Liver (tissue), 9 donors: ENCODE measurements around the gene TNFRSF1B. TPM values are rescaled to one million over a fixed set of nuclear protein-coding genes. Genes with fewer than 3 reads are reported as not detected.

Experiments
- DNase-seq: peaks from one replicate; pipeline ENCODE4 v3.0.0-alpha.2; 2017; ENCODE audit warnings: low spot score
- H3K27ac ChIP-seq, 2 donors: one replicate each; pipeline ENCODE4 v1.7.0; 2013; ENCODE audit warnings: inconsistent platforms in 2 of 2, low read length in 2 of 2, control low read depth in 1 of 2, low read depth in 1 of 2, mild to moderate bottlenecking in 1 of 2
- H3K27me3 ChIP-seq, 4 donors: one replicate each; pipeline versions ENCODE4 v1.6.1 to v1.7.0; 2013; ENCODE audit warnings: low read length in 3 of 4, inconsistent platforms in 1 of 4, mild to moderate bottlenecking in 1 of 4, moderate library complexity in 1 of 4; ENCODE audit not compliant: control insufficient read depth in 4 of 4, insufficient read depth in 4 of 4
- H3K36me3 ChIP-seq, 4 donors: one replicate each; pipeline versions ENCODE4 v1.6.1 to v1.7.0; 2013; ENCODE audit warnings: low read length in 3 of 4, mild to moderate bottlenecking in 3 of 4, low read depth in 1 of 4, moderate library complexity in 1 of 4; ENCODE audit not compliant: control insufficient read depth in 4 of 4, insufficient read depth in 3 of 4
- H3K4me1 ChIP-seq, 4 donors: one replicate each; pipeline versions ENCODE4 v1.6.1 to v1.7.0; 2013; ENCODE audit warnings: low read length in 3 of 4, mild to moderate bottlenecking in 3 of 4, moderate library complexity in 1 of 4; ENCODE audit not compliant: control insufficient read depth in 4 of 4, insufficient read depth in 4 of 4
- H3K4me3 ChIP-seq, 3 donors: one replicate each; pipeline versions ENCODE4 v1.6.1 to v1.7.0; 2013; ENCODE audit warnings: low read length in 3 of 3, control low read depth in 1 of 3, low read depth in 1 of 3, mild to moderate bottlenecking in 1 of 3
- H3K9ac ChIP-seq, 2 donors: one replicate each; pipeline ENCODE4 v1.7.0; 2013; ENCODE audit warnings: low read length in 2 of 2, mild to moderate bottlenecking in 2 of 2, moderate library complexity in 2 of 2, control low read depth in 1 of 2, low read depth in 1 of 2
- H3K9me3 ChIP-seq, 4 donors: one replicate each; pipeline versions ENCODE4 v1.6.1 to v1.7.0; 2013; ENCODE audit warnings: low read length in 3 of 4; ENCODE audit not compliant: control insufficient read depth in 4 of 4
- CTCF ChIP-seq: fragments of 150-350 bp; IDR thresholded peaks from 2 replicates; pipeline ENCODE4 v1.5.1; 2017; ENCODE audit warnings: improper control_type of control experiment, low read depth, low read length; ENCODE audit not compliant: missing input control
- EGR1 ChIP-seq, 2 donors: IDR thresholded peaks; 2 replicates each; pipeline ENCODE4 v1.6.1; 2016 to 2018; ENCODE audit warnings: antibody characterized with exemption in 2 of 2, low read depth in 2 of 2
- FOXA1 ChIP-seq: IDR thresholded peaks from 2 replicates; pipeline ENCODE4 v1.6.1; 2016; ENCODE audit warnings: antibody characterized with exemption
- GABPA ChIP-seq, 2 donors: IDR thresholded peaks in 1 of 2; conservative IDR thresholded peaks in 1 of 2; 2 replicates each; pipeline ENCODE4 v1.6.1; 2016; ENCODE audit warnings: antibody characterized with exemption in 2 of 2, mild to moderate bottlenecking in 1 of 2, moderate library complexity in 1 of 2
- HNF4A ChIP-seq, 2 donors: conservative IDR thresholded peaks; 2 replicates each; pipeline ENCODE4 v1.6.1; 2016; ENCODE audit warnings: antibody characterized with exemption in 2 of 2, mild to moderate bottlenecking in 2 of 2
- JUND ChIP-seq, 2 donors: IDR thresholded peaks; 2 replicates each; pipeline ENCODE4 v1.6.1; 2016; ENCODE audit warnings: antibody characterized with exemption in 2 of 2
- MAX ChIP-seq: IDR thresholded peaks from 2 replicates; pipeline ENCODE4 v1.6.1; 2016; ENCODE audit warnings: antibody characterized with exemption
- NR2F2 ChIP-seq: IDR thresholded peaks from 2 replicates; pipeline ENCODE4 v1.6.1; 2016; ENCODE audit warnings: antibody characterized with exemption
- REST ChIP-seq: IDR thresholded peaks from 2 replicates; pipeline ENCODE4 v1.6.1; 2016; ENCODE audit warnings: antibody characterized with exemption, mild to moderate bottlenecking
- SP1 ChIP-seq: IDR thresholded peaks from 2 replicates; pipeline ENCODE4 v1.6.1; 2018; ENCODE audit warnings: antibody characterized with exemption, mild to moderate bottlenecking
- YY1 ChIP-seq: IDR thresholded peaks from 2 replicates; pipeline ENCODE4 v1.6.1; 2016; ENCODE audit warnings: antibody characterized with exemption, mild to moderate bottlenecking
- ZBTB33 ChIP-seq: IDR thresholded peaks from 2 replicates; pipeline ENCODE4 v1.6.1; 2016; ENCODE audit warnings: antibody characterized with exemption
- WGBS: extraction: QIAGEN DNeasy Blood & Tissue Kit; methylation state at CpG from one replicate; pipeline ENCODE4 v1.1.7; 2013; 5-methylcytosine and 5-hydroxymethylcytosine counted together
- polyA plus RNA-seq, 2 donors: library from polyadenylated mRNA; stranded (reverse) in 1 of 2; unstranded in 1 of 2; fragments of 200-250 nt in 1 of 2; fragments of >200 nt in 1 of 2; fragmentation: Nextera tagmentation in 1 of 2; extraction: Ambion mirVana in 1 of 2; gene quantifications; one replicate each; pipeline versions ENCODE4 v1.2.1 to v1.2.3, GENCODE V29; 2013 to 2015
- total RNA-seq, 2 donors: library from RNA; depleted of rRNA; stranded (reverse); fragments of >200 nt; gene quantifications; one replicate each; pipeline ENCODE4 v1.2.3, GENCODE V29; 2014
- TF ChIP-seq, protein P1 (sequence below): IDR thresholded peaks from 2 replicates; pipeline ENCODE4 v1.6.1; 2016; ENCODE audit warnings: antibody characterized with exemption
- donor health status: healthy.
- donor health status: healthy.
- donor health status: healthy.
- donor health status: healthy.
- donor health status: healthy.

Gene TNFRSF1B
- total and polyA plus RNA-seq, 4 donors = 7.2 to 19.6 (median 16.5) TPM

GRCh38 chr1:12201352-12202189 is 34.8 kb downstream of the TNFRSF1B start:
- Histone ChIP-seq H3K4me1 (no peaks in the 10 kb centered on the region), H3K27me3 (no peaks in the 10 kb centered on the region), H3K4me3 (no peak overlapping the region), H3K27ac (no peak overlapping the region), H3K36me3 (peaks cover 7 to 30% (median 18%) of the 10 kb centered on the region in 4 donors), H3K9ac (no peak overlapping the region), H3K9me3 (no peaks in the 10 kb centered on the region)
- no peak for DNase-seq
- 89% methylated on average over 18 of the region's 18 CpGs for WGBS
- TF ChIP-seq HNF4A (conservative IDR thresholded peaks at IDR 0.05) (no peak), GABPA (IDR thresholded peaks at IDR 0.05 in 1 of 2, conservative IDR thresholded peaks at IDR 0.05 in 1 of 2) (no peak), YY1 (no peak), CTCF (no peak), MAX (no peak), REST (no peak), ZBTB33 (no peak), FOXA1 (no peak), NR2F2 (no peak), EGR1 (IDR thresholded peaks at IDR 0.05; ENCODE audit: low read depth in 2 of 2) (no peak)
- TF ChIP-seq, protein P1, sequence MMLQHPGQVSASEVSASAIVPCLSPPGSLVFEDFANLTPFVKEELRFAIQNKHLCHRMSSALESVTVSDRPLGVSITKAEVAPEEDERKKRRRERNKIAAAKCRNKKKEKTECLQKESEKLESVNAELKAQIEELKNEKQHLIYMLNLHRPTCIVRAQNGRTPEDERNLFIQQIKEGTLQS = no peak

DNA sequence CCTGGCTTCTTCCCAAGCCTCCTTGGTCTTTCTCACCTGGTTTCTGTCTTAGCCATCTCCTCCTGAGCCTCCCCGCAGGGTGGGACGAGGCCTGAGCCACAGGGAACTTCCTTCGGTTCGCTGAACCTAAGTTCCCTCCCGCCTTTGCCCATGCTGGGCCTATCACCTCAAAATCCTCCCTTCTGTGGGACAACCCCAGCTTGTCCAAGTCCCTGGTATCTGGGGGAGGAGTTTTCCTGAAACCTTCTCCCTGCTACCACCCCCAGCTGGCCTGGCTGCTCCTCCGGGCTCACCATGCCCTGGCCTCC is 35.4 kb downstream of the TNFRSF1B start:
- Histone ChIP-seq H3K27me3 (no peaks in the 10 kb centered on the region), H3K4me3 (no peak overlapping the region), H3K9me3 (no peaks in the 10 kb centered on the region), H3K9ac (no peak overlapping the region), H3K4me1 (no peaks in the 10 kb centered on the region), H3K36me3 (peaks cover 8 to 34% (median 19%) of the 10 kb centered on the region in 4 donors), H3K27ac (no peak overlapping the region)
- DNase-seq = no peak
- WGBS = 90% methylated on average over 6 of the region's 6 CpGs
- TF ChIP-seq REST (no peak), FOXA1 (no peak), HNF4A (conservative IDR thresholded peaks at IDR 0.05) (no peak), CTCF (no peak), JUND (IDR thresholded peaks at IDR 0.05) (no peak), SP1 (no peak), ZBTB33 (no peak), YY1 (no peak), NR2F2 (no peak)
